Lower leg skin (tissue), 4 donors: Measurements from ENCODE around the gene FILIP1L. TPM values are rescaled to one million over a fixed set of nuclear protein-coding genes. Genes with fewer than 3 reads are reported as not detected.

Experiments used
- DNase-seq, 2 donors: peaks; one replicate each; pipeline ENCODE4 v3.0.0-alpha.2; 2019; ENCODE audit warnings: low spot score in 2 of 2
- H3K4me3 ChIP-seq: fragments of 200-600 bp; sonication (generic); 2 replicates; pipeline ENCODE4 v1.5.1; 2017; ENCODE audit warnings: mild to moderate bottlenecking, low read depth; ENCODE audit not compliant: poor library complexity, severe bottlenecking
- CTCF ChIP-seq, 3 donors: fragments of 450-650 bp; IDR thresholded peaks; one replicate each; pipeline ENCODE4 v1.5.1; 2016; ENCODE audit warnings: antibody characterized with exemption in 3 of 3, mild to moderate bottlenecking in 3 of 3, moderate library complexity in 2 of 3
- POLR2A ChIP-seq, 2 donors: fragments of 450-650 bp; IDR thresholded peaks; one replicate each; pipeline ENCODE4 v1.6.1; 2016 to 2017; ENCODE audit warnings: antibody characterized with exemption in 2 of 2, mild to moderate bottlenecking in 1 of 2, moderate library complexity in 1 of 2
- WGBS, 2 donors: methylation state at CpG; one replicate each; pipeline ENCODE4 v1.1.5; 2018; 5-methylcytosine and 5-hydroxymethylcytosine counted together
- intact Hi-C: fragments of 100-400 bp; cut with DNase I; formaldehyde crosslinking; loops from one replicate; pipeline ENCODE4 v1.15.0; 2023; ENCODE audit warnings: low total_unique reads
- total RNA-seq, 4 donors: library from RNA; depleted of rRNA; stranded (reverse); fragments of >200 nt; gene quantifications; one replicate each; pipeline ENCODE4 v1.1.0, GENCODE V29; 2016

Gene FILIP1L
- total RNA-seq, 4 donors from 2014 or later: 17.5 to 33.9 (median 22.1) TPM

- intact Hi-C loops: no loop called here
- 1 to 2% methylated on average over 15 of the region's 15 CpGs for WGBS, 2 donors
- no peak for TF ChIP-seq POLR2A (IDR thresholded peaks at IDR 0.05)
- no peak for TF ChIP-seq CTCF (IDR thresholded peaks at IDR 0.05)
- no peak for DNase-seq
- peak overlapping the region; percentile 77 for H3K4me3 ChIP-seq
These were observed 297.3 kb downstream of the FILIP1L start for GRCh38 chr3:99817047-99817436.

GRCh38 chr3:99810403-99810802, 303.9 kb downstream of the FILIP1L start:
- H3K4me3 ChIP-seq: no peak overlapping the region
- intact Hi-C loops: loop anchor here (5.0 kb wide), 1 partner anchor 1052 kb away; no protein-coding TSS in a partner anchor
- DNase-seq: no peak
- TF ChIP-seq POLR2A (IDR thresholded peaks at IDR 0.05) (no peak), CTCF (IDR thresholded peaks at IDR 0.05) (no peak)
- WGBS, 2 donors: 86 to 100% methylated on average over 1 of the region's 1 CpG

- no peak for DNase-seq
- WGBS, 2 donors: 81 to 87% methylated on average over 2 of the region's 2 CpGs
- intact Hi-C loops: no loop called here
- no peak overlapping the region for H3K4me3 ChIP-seq
- TF ChIP-seq POLR2A (IDR thresholded peaks at IDR 0.05) (no peak), CTCF (IDR thresholded peaks at IDR 0.05) (no peak)
These were observed 304.7 kb downstream of the FILIP1L start for GRCh38 chr3:99809565-99809964.

- no peak for TF ChIP-seq CTCF (IDR thresholded peaks at IDR 0.05)
- no peak for TF ChIP-seq POLR2A (IDR thresholded peaks at IDR 0.05)
- H3K4me3 ChIP-seq: no peak overlapping the region
- intact Hi-C loops: no loop called here
- peak in 1 of 2 donors; percentile 39 for DNase-seq
- WGBS, 2 donors: 43 to 44% methylated on average over 4 of the region's 4 CpGs
These were observed 306.0 kb downstream of the FILIP1L start for GRCh38 chr3:99808163-99808794.

- no peak for TF ChIP-seq CTCF (IDR thresholded peaks at IDR 0.05)
- no peak for TF ChIP-seq POLR2A (IDR thresholded peaks at IDR 0.05)
- no peak overlapping the region for H3K4me3 ChIP-seq
- intact Hi-C loops: no loop called here
- DNase-seq: no peak
- 100% methylated on average over 2 of the region's 2 CpGs for WGBS, 2 donors
These were observed 309.1 kb downstream of the FILIP1L start for GRCh38 chr3:99805160-99805559.

- intact Hi-C loops: no loop called here
- H3K4me3 ChIP-seq: no peak overlapping the region
- no peak for TF ChIP-seq POLR2A (IDR thresholded peaks at IDR 0.05)
- no peak for TF ChIP-seq CTCF (IDR thresholded peaks at IDR 0.05)
- WGBS, 2 donors: 70 to 86% methylated on average over 1 of the region's 1 CpG
- DNase-seq: no peak
These were observed 311.0 kb downstream of the FILIP1L start for GRCh38 chr3:99803297-99803696.
